Lower lobe of right lung (tissue), 2 donors: ENCODE results near the gene RIPK3. TPM values are rescaled to one million over a fixed set of nuclear protein-coding genes. Genes with fewer than 3 reads are reported as not detected.

Experiments
- ATAC-seq, 2 donors: fragments of 200-7000 bp; cut with Tn5 transposase; one replicate each; pipeline ENCODE4 v1.9.1; 2020 to 2022; ENCODE audit warnings: mild to moderate bottlenecking in 2 of 2, moderate library complexity in 2 of 2
- DNase-seq: peaks from one replicate; pipeline ENCODE4 v3.0.0-alpha.2; 2020
- H3K27ac ChIP-seq: fragments of 200-600 bp; one replicate; pipeline ENCODE4 v1.8.0; 2022
- H3K27me3 ChIP-seq: fragments of 200-600 bp; one replicate; pipeline ENCODE4 v1.8.0; 2022; ENCODE audit warnings: low read depth
- H3K36me3 ChIP-seq: fragments of 200-600 bp; one replicate; pipeline ENCODE4 v1.8.0; 2022; ENCODE audit warnings: mild to moderate bottlenecking
- H3K4me1 ChIP-seq: fragments of 200-600 bp; one replicate; pipeline ENCODE4 v1.8.0; 2022
- H3K4me3 ChIP-seq: fragments of 200-600 bp; one replicate; pipeline ENCODE4 v1.8.0; 2022; ENCODE audit warnings: mild to moderate bottlenecking
- H3K9me3 ChIP-seq: fragments of 200-600 bp; one replicate; pipeline ENCODE4 v1.8.0; 2022
- intact Hi-C: fragments of 100-400 bp; cut with DNase I; formaldehyde crosslinking; loops from one replicate; pipeline ENCODE4 v1.11.0; 2022
- total RNA-seq: library from RNA; stranded (reverse); fragmentation: NEBNext Ultra II Directional; extraction: Animal tissue kit (Norgen Biotek cat#: 25700); gene quantifications from one replicate; pipeline ENCODE4 v1.2.1, GENCODE V29; 2021
- TF ChIP-seq, protein P1 (sequence below): fragments of 200-600 bp; IDR thresholded peaks from one replicate; pipeline ENCODE4 v1.8.0; 2022; ENCODE audit warnings: antibody characterized with exemption, mild to moderate bottlenecking
- donor health status: DM: no; HTN: yes; CAD: no; lungs with severe emphysema.

Gene RIPK3
- total RNA-seq, 1 donor from 2014 or later: 27.9 TPM

GRCh38 chr14:24385524-24385923, 45.7 kb upstream of the RIPK3 start:
- peaks cover 13% of the 10 kb centered on the region for H3K4me1 ChIP-seq
- no peak overlapping the region for H3K4me3 ChIP-seq
- intact Hi-C loops: no loop called here
- no peaks in the 10 kb centered on the region for H3K36me3 ChIP-seq
- no peak overlapping the region for H3K27ac ChIP-seq
- TF ChIP-seq, protein P1, sequence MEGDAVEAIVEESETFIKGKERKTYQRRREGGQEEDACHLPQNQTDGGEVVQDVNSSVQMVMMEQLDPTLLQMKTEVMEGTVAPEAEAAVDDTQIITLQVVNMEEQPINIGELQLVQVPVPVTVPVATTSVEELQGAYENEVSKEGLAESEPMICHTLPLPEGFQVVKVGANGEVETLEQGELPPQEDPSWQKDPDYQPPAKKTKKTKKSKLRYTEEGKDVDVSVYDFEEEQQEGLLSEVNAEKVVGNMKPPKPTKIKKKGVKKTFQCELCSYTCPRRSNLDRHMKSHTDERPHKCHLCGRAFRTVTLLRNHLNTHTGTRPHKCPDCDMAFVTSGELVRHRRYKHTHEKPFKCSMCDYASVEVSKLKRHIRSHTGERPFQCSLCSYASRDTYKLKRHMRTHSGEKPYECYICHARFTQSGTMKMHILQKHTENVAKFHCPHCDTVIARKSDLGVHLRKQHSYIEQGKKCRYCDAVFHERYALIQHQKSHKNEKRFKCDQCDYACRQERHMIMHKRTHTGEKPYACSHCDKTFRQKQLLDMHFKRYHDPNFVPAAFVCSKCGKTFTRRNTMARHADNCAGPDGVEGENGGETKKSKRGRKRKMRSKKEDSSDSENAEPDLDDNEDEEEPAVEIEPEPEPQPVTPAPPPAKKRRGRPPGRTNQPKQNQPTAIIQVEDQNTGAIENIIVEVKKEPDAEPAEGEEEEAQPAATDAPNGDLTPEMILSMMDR: no peak
- no peak for DNase-seq
- H3K9me3 ChIP-seq: no peaks in the 10 kb centered on the region
- no peak for ATAC-seq
- no peaks in the 10 kb centered on the region for H3K27me3 ChIP-seq

DNA sequence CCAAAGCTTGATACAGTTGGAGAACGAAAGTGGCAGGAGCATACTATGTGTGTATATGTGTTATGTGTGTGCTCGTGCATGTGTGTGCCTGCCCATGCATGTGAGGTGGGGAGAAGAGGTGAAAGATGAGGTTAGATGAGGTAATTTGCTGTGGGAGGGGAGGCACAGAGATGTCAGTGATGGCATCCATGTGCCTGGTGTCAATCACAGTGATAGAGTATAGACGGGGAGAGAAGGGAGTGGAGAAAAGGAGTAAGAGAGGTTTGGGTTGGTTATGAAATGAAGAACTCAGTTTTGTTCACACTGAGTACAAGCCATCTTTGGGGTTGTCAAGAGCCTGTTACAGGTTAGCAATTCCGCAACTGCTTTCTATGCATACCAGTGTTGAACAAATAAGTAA, 44.4 kb upstream of the RIPK3 start:
- Histone ChIP-seq H3K4me3 (no peak overlapping the region), H3K4me1 (peaks cover 9% of the 10 kb centered on the region), H3K9me3 (no peaks in the 10 kb centered on the region), H3K27me3 (no peaks in the 10 kb centered on the region), H3K36me3 (no peaks in the 10 kb centered on the region), H3K27ac (no peak overlapping the region)
- DNase-seq (no peak), ATAC-seq (no peak)
- TF ChIP-seq, protein P1: no peak
- intact Hi-C loops: no loop called here

GRCh38 chr14:24382064-24382371, 42.2 kb upstream of the RIPK3 start:
- intact Hi-C loops: no loop called here
- H3K27me3 ChIP-seq: no peaks in the 10 kb centered on the region
- no peaks in the 10 kb centered on the region for H3K4me1 ChIP-seq
- no peaks in the 10 kb centered on the region for H3K9me3 ChIP-seq
- DNase-seq: no peak
- no peak overlapping the region for H3K27ac ChIP-seq
- no peak for ATAC-seq
- TF ChIP-seq, protein P1: no peak
- H3K4me3 ChIP-seq: no peak overlapping the region
- no peaks in the 10 kb centered on the region for H3K36me3 ChIP-seq

DNA sequence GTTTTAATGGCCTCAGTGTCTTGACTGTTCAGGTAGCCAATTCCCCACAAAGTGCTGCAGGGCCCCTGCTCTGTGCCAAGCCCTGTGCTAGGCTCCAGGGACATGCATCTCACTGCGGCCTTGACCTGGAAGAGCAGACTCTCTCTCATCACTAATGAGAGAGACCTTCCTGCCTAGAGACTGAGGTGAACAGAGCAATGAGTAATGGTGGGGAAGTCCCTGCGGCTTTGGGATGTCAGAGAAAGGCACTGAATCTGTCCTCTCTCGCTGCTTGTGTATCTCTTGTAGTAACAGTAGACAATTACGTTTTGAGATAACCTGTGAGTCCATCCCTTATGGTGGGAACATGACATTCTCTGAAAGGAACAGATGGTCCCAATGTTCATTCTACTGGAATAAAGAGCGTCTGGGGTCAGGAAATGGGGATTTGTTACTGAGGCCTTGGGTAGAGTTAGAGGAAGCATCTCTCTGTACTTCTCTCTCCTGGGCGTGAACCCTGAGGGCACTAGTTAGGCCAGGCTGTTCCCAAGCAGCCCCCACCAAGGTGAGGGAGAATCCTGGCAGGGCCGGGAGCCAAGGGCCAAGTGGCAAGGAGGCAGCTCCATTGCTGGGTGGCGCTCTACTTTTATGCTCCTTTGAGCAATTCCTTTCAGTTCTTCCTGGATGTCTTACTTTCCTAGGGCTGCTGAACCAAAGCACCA, 41.7 kb upstream of the RIPK3 start:
- no peak overlapping the region for H3K27ac ChIP-seq
- no peaks in the 10 kb centered on the region for H3K9me3 ChIP-seq
- H3K4me1 ChIP-seq: no peaks in the 10 kb centered on the region
- TF ChIP-seq, protein P1: no peak
- H3K36me3 ChIP-seq: no peaks in the 10 kb centered on the region
- no peak for DNase-seq
- H3K27me3 ChIP-seq: no peaks in the 10 kb centered on the region
- intact Hi-C loops: no loop called here
- ATAC-seq: no peak
- no peak overlapping the region for H3K4me3 ChIP-seq

GRCh38 chr14:24379907-24380730, 40.3 kb upstream of the RIPK3 start:
- no peaks in the 10 kb centered on the region for H3K4me1 ChIP-seq
- H3K36me3 ChIP-seq: no peaks in the 10 kb centered on the region
- no peak for DNase-seq
- no peak overlapping the region for H3K4me3 ChIP-seq
- no peaks in the 10 kb centered on the region for H3K27me3 ChIP-seq
- H3K27ac ChIP-seq: no peak overlapping the region
- intact Hi-C loops: no loop called here
- TF ChIP-seq, protein P1: no peak
- ATAC-seq: no peak
- H3K9me3 ChIP-seq: no peaks in the 10 kb centered on the region
